CD4-positive, alpha-beta T cell (primary cell): Measurements from ENCODE around the gene PGBD2. TPM values are rescaled to one million over a fixed set of nuclear protein-coding genes. Genes with fewer than 3 reads are reported as not detected.

ENCODE experiments used
- ATAC-seq: fragments of 200-7000 bp; cut with Tn5 transposase; one replicate; pipeline ENCODE4 v1.10.0; 2022; ENCODE audit warnings: mild to moderate bottlenecking; ENCODE audit not compliant: poor library complexity
- CTCF ChIA-PET: fragments of 350-600 bp; sonication (Branson Sonifier 250); formaldehyde crosslinking; loops from one replicate; lab custom pipeline; 2021; ENCODE audit warnings: antibody characterized with exemption, inconsistent platforms; lab: Charles Lee
- POLR2A ChIA-PET: fragments of 350-600 bp; sonication (Branson Sonifier 250); formaldehyde crosslinking; loops from one replicate; lab custom pipeline; 2021; ENCODE audit warnings: antibody characterized with exemption, inconsistent platforms; lab: Charles Lee
- DNase-seq, 14 experiments: peaks; one replicate each; pipeline ENCODE4 v3.0.0-alpha.2; 2013 to 2020; ENCODE audit warnings: mixed read lengths in 2 of 14
- H3K27ac ChIP-seq, 2 donors: one replicate each; pipeline versions ENCODE4 v1.5.1 to v1.7.0; 2013; ENCODE audit warnings: low read length in 2 of 2, low read depth in 1 of 2, mild to moderate bottlenecking in 1 of 2
- H3K27me3 ChIP-seq, 2 experiments: 1 replicate in 1 of 2; 2 replicates in 1 of 2; pipeline versions ENCODE4 v1.6.1 to v1.7.0; 2013; ENCODE audit warnings: low read length in 2 of 2, control low read depth in 1 of 2, mild to moderate bottlenecking in 1 of 2, moderate library complexity in 1 of 2; ENCODE audit not compliant: insufficient read depth in 2 of 2, control insufficient read depth in 1 of 2
- H3K36me3 ChIP-seq: one replicate; pipeline ENCODE4 v1.6.1; 2013; ENCODE audit warnings: low read length, control low read depth; ENCODE audit not compliant: insufficient read depth
- H3K4me1 ChIP-seq: one replicate; pipeline ENCODE4 v1.6.1; 2013; ENCODE audit warnings: low read length, control low read depth; ENCODE audit not compliant: insufficient read depth
- H3K4me3 ChIP-seq: one replicate; pipeline ENCODE4 v1.5.1; 2013; ENCODE audit warnings: mild to moderate bottlenecking, low read length, moderate library complexity
- H3K9me3 ChIP-seq, 2 experiments: 1 replicate in 1 of 2; 2 replicates in 1 of 2; pipeline versions ENCODE4 v1.6.1 to v1.7.0; 2013; ENCODE audit warnings: low read length in 2 of 2, mild to moderate bottlenecking in 2 of 2, control low read depth in 1 of 2, moderate library complexity in 1 of 2; ENCODE audit not compliant: control insufficient read depth in 1 of 2, insufficient read depth in 1 of 2
- H3K27ac Mint-ChIP-seq: one replicate; pipeline ENCODE4 v1.8.0; 2020; ENCODE audit warnings: mixed read lengths
- H3K27me3 Mint-ChIP-seq: one replicate; pipeline ENCODE4 v1.8.0; 2021; ENCODE audit warnings: mixed read lengths
- H3K36me3 Mint-ChIP-seq: one replicate; pipeline ENCODE4 v1.8.0; 2021; ENCODE audit warnings: low read depth, mixed read lengths
- H3K4me1 Mint-ChIP-seq: one replicate; pipeline ENCODE4 v1.8.0; 2021; ENCODE audit warnings: low read depth, mixed read lengths
- H3K4me3 Mint-ChIP-seq: one replicate; pipeline ENCODE4 v1.8.0; 2020; ENCODE audit warnings: mild to moderate bottlenecking, mixed read lengths
- H3K9me3 Mint-ChIP-seq: one replicate; pipeline ENCODE4 v1.8.0; 2020; ENCODE audit warnings: mixed read lengths
- CTCF ChIP-seq: fragments of 200-600 bp; IDR thresholded peaks from one replicate; pipeline ENCODE4 v1.8.0; 2022; ENCODE audit warnings: antibody characterized with exemption, mild to moderate bottlenecking
- intact Hi-C, 2 experiments: fragments of 100-400 bp; cut with DNase I in 1 of 2; cut with micrococcal nuclease in 1 of 2; formaldehyde crosslinking; loops; one replicate each; pipeline versions ENCODE4 v1.15.1 to v1.9.0; 2023 to 2025; cut with DNase I, micrococcal nuclease
- total RNA-seq, 174 experiments: library from RNA in 2 of 174; stranded (reverse) in 2 of 174; gene quantifications; one replicate each; pipeline ENCODE4 v1.2.3 and lab custom pipeline; 2021 to 2026

Gene PGBD2
- total RNA-seq, 2 experiments from 2014 or later = 0.78 to 0.85 TPM

- ChIA-PET CTCF (interaction anchor here (0.7 kb wide), 1 partner anchor 75 kb away, joined by 5 read pairs; no protein-coding TSS in a partner anchor), POLR2A (no interaction called here)
- no peaks in the 10 kb centered on the region for H3K4me1 ChIP-seq
- ATAC-seq (no peak), DNase-seq (no peak)
- Mint-ChIP-seq H3K4me1 (no peaks in the 10 kb centered on the region), H3K4me3 (no peak overlapping the region), H3K27me3 (peaks cover 49% of the 10 kb centered on the region), H3K27ac (no peak overlapping the region), H3K9me3 (no peaks in the 10 kb centered on the region), H3K36me3 (no peaks in the 10 kb centered on the region)
- TF ChIP-seq CTCF = no peak
- no peaks in the 10 kb centered on the region for H3K9me3 ChIP-seq
- H3K4me3 ChIP-seq = no peak overlapping the region
- H3K27ac ChIP-seq = no peak overlapping the region
- H3K36me3 ChIP-seq = no peaks in the 10 kb centered on the region
- intact Hi-C loops = no loop called here
- peaks cover 8 to 15% of the 10 kb centered on the region in 2 experiments for H3K27me3 ChIP-seq
Measured at GRCh38 chr1:248894837-248895236, 11.2 kb upstream of the PGBD2 start.

DNA sequence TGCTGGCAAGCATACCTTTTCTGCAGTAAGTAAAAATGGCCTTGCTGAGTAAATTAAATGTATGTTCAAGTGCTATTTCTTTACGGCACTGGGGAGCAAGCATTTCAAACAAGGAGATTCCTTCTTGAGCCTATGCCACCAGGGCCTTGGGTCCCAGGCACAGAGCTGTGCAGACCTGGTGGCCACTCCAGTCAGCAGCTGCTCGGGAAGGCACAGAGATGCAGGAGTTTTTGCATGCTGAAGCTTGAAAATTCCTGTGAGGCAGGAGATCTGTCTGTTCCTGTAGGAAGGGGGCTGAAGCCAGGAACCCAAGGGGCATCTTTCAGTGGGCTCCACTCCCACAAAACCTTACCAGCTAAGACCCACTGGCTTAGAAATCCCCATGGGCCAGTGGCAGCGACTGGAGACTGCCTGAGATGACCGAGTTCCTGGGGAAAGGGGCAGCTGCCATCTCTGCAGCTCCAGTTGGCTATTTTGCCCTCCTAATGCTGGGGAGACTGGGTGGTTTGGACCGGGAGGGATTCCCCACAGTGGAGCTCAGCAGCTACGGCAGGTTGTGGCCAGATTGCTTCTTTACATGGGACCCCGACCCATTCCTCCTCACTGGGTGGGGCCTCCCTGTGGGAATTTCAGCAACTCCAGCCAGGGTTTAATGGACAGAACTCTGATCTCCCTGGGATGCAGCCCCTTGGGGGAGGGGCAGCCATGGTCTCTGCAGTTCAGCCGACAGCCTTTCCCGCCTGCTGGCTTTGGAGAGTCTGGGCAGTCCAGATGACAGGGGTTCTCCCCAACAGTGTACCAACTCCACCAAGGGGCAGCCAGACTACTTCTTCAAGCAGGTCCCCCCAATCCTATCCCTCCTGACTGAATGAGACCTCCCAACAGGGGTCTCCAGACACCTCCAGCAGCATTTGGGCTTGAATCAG is 8.4 kb upstream of the PGBD2 start:
- intact Hi-C loops = no loop called here
- POLR2A ChIA-PET = no interaction called here
- no peak overlapping the region for H3K27ac Mint-ChIP-seq
- no peaks in the 10 kb centered on the region for H3K36me3 Mint-ChIP-seq
- Histone ChIP-seq H3K4me3 (no peak overlapping the region), H3K27ac (no peak overlapping the region), H3K9me3 (no peaks in the 10 kb centered on the region), H3K4me1 (no peaks in the 10 kb centered on the region), H3K27me3 (peaks cover 4 to 15% of the 10 kb centered on the region in 2 experiments), H3K36me3 (no peaks in the 10 kb centered on the region)
- DNase-seq (no peak), ATAC-seq (no peak)
- H3K4me3 Mint-ChIP-seq = no peak overlapping the region
- peaks cover 39% of the 10 kb centered on the region for H3K27me3 Mint-ChIP-seq
- no peak for TF ChIP-seq CTCF
- no peaks in the 10 kb centered on the region for H3K9me3 Mint-ChIP-seq
- no peaks in the 10 kb centered on the region for H3K4me1 Mint-ChIP-seq
- CTCF ChIA-PET = no interaction called here

GRCh38 chr1:248900637-248901036 is 5.4 kb upstream of the PGBD2 start:
- no peak overlapping the region for H3K27ac ChIP-seq
- no peak overlapping the region for H3K4me3 ChIP-seq
- intact Hi-C loops = loop anchor here in 1 of 2 experiments (2.0 kb wide), 1 partner anchor 22 kb away; no protein-coding TSS in a partner anchor
- H3K27ac Mint-ChIP-seq = no peak overlapping the region
- peaks cover 33% of the 10 kb centered on the region for H3K27me3 Mint-ChIP-seq
- peaks cover 0 to 11% of the 10 kb centered on the region in 2 experiments for H3K27me3 ChIP-seq
- ChIA-PET CTCF (no interaction called here), POLR2A (no interaction called here)
- H3K36me3 ChIP-seq = no peaks in the 10 kb centered on the region
- no peaks in the 10 kb centered on the region for H3K36me3 Mint-ChIP-seq
- no peaks in the 10 kb centered on the region for H3K9me3 ChIP-seq
- DNase-seq (no peak), ATAC-seq (no peak)
- H3K4me3 Mint-ChIP-seq = no peak overlapping the region
- TF ChIP-seq CTCF = no peak
- no peaks in the 10 kb centered on the region for H3K9me3 Mint-ChIP-seq
- H3K4me1 ChIP-seq = peaks cover 2% of the 10 kb centered on the region
- H3K4me1 Mint-ChIP-seq = peaks cover 5% of the 10 kb centered on the region
